ENCODE measurements around the gene CPSF4L. TPM values are rescaled to one million over a fixed set of nuclear protein-coding genes. Genes with fewer than 3 reads are reported as not detected.
"Not testable (repeated sequence)": the region's sequence is repeated elsewhere in the genome, so short reads cannot be mapped to it uniquely, and the experiment has no call there.

Gene CPSF4L
- polyA plus RNA-seq, 4 donors, result 0.08 TPM; not detected in 3

DNA sequence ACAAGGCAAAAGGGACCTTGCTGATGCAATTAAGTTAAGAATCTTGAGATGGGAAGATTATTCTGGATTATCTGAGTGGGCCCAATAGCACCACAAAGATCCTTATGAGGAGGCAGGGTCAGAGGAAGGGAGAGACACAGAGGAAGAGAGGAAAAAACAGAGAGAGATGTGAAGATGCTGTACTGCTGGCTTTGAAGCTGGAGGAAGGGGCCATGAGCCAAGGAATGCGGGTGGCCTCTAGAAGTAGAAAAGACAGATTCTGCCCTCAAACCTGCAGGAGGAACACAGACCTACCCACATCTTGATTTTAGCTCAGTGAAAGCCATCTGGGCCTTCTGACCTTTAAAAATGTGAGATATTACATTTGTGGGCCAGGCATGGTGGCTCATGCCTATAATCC lies 8.1 kb upstream of the CPSF4L start:
- DNase-seq (ENCODE audit: low read depth in 4 of 4, low spot score in 2 of 4), result no peak

DNA sequence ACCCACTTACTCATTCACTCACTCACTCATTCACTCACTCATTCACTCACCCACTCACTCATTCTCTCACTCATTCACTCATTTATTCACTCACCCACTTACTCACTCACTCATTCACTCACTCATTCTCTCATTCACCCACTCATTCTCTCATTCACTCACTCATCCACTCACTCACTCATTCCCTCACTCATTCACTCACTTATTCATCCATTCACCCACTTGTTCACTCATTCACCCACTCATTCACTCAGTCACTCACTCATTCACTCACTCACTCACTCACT lies 7.6 kb upstream of the CPSF4L start:
- no peak for DNase-seq (ENCODE audit: low read depth in 4 of 4, low spot score in 2 of 4)

DNA sequence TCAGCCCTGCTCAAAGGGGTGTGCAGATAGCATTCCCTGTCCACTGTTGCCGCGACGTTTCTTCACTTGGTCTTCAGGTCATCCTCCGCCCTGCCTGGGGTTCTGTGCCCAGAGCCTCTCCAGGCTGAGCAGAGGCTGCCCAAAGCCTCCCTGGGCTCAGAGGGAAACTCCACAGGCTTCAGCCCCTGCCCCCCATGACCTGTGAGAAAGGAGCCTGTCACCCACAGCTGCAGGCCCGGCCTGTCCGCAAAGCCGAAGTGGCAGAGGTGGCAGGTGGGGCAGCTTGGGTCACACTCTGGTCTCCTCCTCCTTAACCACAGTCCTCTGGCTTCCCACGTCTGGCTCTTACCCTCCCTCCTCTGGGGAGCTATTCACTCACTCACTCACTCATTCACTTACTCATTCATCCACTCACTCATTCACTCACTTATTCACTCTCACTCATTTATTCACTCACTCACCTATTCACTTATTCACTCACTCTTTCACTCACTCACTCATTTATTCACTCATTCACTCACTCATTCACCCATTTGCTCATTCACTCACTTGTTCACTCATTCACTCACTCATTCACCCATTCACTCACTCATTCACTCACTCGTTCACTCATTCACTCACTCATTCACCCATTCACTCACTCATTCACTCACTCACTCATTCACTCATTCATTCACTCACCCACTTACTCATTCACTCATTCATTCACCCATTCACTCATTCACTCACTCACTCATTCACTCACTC lies 7.1 kb upstream of the CPSF4L start:
- DNase-seq (ENCODE audit: low read depth in 4 of 4, low spot score in 2 of 4), result no peak

DNA sequence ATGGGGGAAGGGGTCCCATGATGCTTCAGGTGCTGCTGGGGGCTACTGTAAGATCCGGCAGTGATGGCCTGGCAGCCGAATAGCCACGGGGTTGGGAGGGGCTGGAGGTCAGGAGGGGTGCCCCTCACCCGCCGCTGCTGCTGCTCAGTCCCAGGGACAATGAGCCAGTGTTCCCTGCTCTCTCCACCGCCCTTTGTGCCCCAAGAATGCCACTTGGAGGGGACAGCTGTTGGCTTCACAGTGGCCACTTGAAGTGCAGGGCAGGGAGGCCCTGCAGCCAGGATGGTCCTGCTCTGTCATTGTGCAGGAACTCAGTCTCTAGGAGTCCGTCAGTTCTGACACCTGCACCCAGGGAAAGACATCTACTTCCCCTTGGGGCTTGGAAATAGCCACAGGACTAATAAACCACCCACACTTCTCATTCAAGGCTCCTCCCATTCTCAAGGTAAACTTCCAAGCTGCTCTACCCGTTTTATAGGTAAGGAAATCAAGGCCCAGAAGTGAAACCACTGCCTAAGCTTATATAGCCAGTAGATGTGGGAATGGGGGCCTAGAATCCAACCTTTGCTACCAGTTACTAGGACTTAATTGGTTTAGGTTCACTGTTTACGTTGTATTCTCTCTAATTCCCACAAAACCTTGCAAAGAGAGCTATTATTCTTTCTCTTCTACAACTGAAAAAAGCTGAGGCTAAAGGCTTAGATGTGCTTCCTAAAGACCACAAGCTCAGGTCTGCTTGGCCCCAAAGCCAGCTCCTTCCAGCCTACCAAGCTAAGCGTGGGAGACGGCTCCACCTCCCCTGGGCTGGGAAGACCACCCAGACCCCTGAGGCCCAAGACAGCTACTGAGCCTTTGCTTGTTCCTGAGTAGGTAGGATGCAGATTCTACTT lies 6.2 kb upstream of the CPSF4L start:
- no peak for DNase-seq (ENCODE audit: low read depth in 4 of 4, low spot score in 2 of 4)

DNA sequence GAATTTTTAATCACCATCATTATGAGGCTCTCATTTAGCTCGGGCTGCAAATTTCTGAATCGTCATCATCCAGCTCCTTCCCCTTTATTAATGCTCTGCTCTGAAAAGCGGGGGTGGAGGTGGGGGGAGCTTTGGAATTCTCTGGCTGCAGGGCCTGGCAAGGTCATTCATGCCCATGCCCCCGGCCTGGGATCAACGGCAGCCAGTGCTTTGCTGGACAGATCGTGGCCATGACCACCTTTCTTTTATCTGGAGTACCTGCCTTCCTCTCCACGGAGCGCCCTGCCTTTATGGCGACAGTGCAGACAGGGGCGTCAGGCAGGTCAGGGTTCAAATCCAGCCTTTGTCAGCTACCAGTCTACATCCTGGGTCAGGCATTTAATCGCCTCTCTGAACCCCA lies 5.1 kb upstream of the CPSF4L start:
- DNase-seq (ENCODE audit: low read depth in 4 of 4, low spot score in 2 of 4), result no peak

DNA sequence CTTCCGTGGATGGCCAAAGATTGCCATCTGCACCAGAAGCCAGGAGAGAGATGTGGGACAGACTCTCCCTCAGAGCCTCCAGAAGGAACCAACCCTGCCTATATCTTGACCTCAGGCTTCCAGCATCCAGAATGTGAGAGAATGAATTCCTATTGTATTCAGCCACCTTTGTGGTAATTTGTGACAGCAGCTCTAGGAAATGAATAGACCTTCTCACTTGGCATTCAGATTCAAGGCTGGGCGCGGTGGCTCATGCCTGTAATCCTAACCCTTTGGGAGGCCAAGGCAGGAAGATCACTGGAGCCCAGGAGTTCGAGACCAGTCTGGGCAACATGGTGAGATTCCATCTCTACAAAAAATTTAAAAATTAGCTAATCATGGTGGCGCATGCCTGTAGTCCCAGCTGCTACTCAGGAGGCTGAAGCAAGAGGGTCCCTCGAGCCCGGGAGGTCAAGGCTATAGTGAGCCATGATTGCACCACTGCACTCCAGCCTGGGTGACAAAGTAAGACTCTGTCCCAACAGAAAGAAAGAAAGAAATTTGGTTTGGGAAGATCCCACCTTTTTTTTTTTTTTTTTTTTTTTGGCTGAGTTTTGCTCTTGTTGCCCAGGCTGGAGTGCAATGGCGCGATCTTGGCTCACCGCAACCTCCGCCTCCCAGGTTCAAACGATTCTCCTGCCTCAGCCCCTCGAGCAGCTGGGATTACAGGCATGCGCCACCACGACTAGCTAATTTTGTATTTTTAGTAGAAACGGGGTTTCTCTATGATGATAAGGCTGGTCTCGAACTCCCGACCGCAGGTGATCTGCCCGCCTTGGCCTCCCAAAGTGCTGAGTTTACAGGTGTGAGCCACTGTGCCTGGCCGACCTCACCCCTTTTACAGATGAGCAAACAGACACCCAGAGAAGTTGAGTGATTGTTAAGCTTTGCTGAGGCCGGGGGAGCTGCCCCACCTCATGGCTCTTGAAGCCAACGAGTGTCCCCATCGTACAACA lies 4.3 kb upstream of the CPSF4L start:
- no peak for DNase-seq (ENCODE audit: low read depth in 4 of 4, low spot score in 2 of 4)

DNA sequence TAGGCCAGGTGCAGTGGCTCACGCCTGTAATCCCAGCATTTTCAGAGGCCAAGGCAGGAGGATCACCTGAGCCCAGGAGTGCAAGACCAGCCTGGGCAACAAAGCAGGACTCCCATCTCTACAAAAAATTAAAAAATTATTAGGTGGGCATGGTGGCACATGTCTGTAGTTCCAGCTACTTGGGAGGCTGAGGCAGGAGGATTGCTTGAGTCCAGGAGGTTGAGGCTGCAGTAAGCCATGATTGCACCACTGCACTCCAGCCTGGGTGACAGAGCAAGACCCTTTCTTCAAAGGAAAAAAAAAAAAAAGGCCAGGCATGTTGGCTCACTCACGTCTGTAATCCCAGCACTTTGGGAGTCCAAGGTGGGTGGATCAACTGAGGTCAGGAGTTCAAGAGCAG lies 2.8 kb upstream of the CPSF4L start:
- not testable (repeated sequence) for DNase-seq (ENCODE audit: low read depth in 4 of 4, low spot score in 2 of 4)

DNA sequence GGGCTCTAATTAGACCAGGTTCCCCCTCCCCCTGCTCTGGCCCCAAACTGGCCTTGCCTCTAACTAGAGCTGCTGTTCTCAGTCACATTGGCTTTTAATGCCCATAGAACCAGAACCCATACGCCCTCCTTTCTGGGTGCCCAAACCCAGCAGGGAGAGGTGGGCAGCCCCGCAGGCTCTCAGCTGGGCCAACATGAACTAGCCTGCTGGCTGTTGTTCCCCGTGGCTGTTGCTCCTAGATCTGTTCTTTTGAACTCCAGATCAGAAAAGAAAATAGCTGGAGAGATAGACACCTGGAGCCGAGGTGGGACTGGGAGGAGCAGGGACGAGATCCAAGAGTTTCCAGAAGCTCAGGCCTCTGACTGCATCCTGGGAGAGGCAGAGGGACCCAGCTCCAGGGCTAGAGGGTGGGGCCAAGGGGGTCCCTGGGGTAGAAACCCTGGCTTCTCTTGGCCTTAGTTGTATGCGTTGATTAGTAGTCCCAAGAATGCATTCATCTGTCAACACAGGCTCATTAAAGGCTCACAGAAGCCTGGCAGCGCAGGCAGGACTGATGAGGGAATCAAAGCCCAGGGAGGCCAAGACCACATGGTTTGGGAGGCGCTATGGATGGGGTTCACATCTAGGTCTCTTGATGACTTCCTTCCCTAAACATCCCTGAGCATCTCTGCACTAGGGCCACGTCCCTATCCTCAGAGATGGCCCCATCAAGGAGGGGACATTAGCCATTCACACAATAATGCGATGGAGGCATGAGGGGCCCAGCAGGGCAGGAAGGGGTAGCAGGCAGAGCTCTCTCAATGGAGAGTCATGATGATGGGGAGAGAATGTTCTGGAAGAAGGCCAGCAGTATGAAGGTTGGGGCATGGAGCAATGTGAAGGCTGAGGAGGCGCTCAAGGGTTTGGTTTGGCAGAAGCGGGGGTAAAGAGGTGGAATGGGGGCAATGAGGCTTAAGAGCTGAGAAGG lies 1.3 kb upstream of the CPSF4L start:
- DNase-seq (ENCODE audit: low read depth in 4 of 4, low spot score in 2 of 4), result no peak

DNA sequence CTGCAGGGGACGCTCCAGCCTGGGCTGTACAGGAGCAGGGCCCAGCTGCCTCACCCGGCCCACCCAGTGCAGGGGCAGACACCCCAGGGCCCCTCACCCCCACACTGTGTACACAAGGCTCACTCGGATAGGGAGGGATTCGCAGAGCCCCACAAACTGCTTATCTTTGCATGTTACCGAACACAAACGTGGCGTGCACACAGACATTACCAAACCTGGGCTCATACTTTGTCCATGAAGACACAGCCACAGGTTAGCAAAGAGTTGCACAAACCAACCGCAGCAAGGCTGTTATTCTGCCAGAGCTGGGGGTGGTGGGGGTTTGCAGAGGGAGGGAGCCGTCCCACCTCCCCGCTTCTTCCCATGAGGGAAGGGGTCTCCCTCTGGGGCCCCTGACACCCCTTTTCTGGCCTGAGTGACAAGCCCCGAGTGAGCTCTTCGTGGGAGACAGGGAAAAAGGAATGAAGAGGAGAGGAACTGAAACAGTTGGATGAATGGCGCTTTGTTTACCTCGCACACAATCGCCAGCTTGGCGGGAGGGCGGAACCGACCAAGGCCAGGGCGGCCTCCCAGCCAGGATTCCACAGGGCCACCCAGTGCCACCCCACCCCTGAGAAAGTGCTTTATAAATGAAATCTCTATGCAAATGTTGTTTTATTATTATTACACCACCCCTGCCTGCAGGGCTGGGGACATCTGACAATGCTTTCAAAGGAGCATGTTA lies 434 bp upstream of the CPSF4L start:
- DNase-seq (ENCODE audit: low read depth in 4 of 4, low spot score in 2 of 4), result no peak

DNA sequence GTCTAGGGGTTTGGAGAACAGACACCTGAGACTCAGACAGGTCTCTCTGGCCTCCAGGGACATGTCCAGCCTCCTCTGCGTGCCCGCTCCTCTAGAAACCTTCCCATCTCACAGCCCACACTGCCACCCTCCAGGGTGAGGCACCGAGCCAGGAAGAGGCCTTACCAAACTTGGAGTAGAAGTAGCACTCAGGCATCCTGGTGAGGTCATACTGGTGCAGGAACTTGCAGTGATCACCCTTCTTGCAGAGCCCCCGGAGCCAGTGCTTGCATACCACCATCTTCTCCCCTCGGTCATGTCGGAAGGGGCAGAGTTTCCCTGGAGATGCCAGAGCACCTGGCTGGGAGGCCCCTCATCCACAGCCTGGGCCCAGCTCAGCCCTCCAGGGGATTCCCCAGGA lies 4.2 kb downstream of the CPSF4L start:
- no peak for DNase-seq (ENCODE audit: low read depth in 4 of 4, low spot score in 2 of 4)

DNA sequence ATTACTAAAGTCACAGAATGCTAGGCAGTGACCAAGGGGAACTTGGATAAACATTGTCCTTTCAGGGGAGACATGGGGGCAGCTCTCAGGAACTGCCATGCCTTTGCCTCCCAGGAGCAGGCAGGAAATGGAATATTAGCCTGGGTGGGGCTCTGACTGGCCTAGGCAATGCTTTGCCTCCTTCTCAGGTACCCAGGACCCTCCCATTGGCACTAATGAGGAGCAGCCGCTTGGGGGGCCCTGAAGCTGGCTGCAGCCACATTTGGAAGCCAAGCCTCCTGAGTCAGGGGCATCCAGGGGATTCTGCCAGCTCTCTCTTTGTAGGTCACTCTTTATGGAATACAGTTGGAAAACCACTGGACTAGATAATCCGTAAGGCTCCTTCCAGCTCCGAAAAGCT lies 5.5 kb downstream of the CPSF4L start:
- no peak for DNase-seq (ENCODE audit: low read depth in 4 of 4, low spot score in 2 of 4)

DNA sequence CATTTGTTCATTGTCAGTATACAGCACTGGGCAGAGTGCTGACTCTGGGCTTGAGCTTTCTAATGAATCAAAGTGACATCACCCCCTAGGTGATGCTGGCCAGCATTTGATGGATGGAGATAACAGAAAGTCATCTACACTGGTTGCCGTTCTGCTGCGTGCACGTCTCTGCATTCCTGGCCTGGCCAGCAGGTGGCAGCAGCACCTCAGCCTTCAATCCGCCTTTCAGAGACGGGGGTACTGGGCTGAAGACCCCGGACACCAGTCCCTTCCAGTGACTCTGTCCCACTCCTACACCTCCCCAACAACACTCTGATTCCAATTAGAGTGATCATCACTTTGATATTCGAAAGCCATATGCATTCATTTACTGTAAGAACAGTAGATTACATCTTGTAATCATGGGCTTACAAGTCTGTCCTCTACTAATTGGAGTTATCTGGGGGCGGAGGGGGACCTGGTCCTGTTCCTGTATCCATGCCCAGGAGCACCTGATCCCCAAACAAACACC lies 6.0 kb downstream of the CPSF4L start:
- DNase-seq (ENCODE audit: low read depth in 4 of 4, low spot score in 2 of 4), result no peak

DNA sequence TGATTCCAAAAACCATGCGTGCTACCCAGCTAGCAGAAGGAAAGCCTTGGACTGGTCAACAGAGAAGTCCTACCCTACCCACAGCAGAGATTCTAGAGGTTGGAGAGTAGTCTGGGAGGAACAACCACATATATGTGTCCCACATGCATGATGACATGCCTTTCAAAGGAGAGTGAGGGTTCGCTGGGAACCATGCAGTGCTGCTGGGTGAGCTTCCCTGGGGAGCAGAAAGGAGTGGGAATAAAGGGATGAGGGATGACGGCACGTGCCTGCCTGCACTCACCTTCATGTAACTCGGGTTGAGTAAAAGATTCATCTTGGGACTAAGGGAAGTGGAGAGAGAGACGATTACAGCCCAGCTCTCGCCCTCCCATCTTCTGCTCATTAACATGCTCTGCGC lies 9.8 kb downstream of the CPSF4L start:
- no peak for DNase-seq (ENCODE audit: low read depth in 4 of 4, low spot score in 2 of 4)

DNA sequence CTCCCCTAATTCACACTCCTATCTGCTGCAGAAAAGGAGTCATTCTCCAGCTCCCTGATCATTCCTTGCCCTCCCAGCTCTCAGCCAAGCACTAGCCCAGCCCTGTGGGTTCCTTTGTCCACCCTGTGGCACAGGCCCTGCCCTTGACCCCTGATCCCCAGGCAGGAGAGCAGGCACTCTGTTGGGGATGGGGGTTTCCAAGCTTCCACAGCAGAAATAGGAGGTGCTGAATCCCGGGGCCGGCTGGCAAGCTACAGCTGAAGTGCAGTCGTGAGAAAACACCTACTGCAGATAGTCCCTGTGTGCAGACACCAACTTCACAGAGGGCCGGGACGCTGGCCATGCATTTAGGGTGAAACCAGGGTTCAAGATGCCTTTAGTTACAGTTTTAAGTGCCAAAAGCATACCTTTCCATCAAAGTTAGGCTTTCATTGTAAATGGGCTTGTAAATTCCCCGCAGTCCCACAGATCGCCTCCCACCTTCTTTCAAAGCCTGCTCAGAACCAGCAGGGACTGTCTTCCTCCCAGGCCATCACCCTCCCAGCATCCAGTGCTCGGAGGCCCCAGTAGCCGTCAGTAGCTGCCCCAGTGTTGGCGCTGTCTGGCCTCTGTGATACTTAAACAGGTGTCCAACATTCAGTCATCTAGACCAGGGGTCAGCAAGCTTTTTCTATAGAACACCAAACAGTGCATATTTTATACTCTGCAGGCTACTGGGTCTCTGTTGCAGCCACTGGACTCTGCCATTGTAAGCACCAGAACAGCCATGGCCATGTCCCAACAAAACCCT lies 10.6 kb downstream of the CPSF4L start:
- no peak for DNase-seq (ENCODE audit: low read depth in 4 of 4, low spot score in 2 of 4)

DNA sequence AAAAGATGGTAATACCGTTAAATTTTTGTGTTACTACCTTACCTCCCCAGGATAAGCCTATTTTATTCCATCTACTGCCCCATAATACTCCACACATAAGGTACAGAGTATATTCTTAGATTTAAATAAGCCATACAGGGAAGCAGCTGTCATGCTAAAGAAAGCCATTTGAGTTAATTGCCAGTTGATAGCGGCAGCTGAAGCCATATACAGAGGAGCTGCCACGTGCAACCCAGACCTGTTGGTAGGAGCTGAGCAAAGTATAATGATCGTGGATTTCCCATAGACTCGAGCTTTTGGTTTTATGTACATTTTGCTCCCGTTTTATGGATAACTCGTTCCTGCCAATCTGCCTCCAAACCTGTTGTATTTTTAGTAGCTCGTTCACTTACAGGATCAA lies 12.0 kb downstream of the CPSF4L start:
- DNase-seq (ENCODE audit: low read depth in 4 of 4, low spot score in 2 of 4), result no peak

DNA sequence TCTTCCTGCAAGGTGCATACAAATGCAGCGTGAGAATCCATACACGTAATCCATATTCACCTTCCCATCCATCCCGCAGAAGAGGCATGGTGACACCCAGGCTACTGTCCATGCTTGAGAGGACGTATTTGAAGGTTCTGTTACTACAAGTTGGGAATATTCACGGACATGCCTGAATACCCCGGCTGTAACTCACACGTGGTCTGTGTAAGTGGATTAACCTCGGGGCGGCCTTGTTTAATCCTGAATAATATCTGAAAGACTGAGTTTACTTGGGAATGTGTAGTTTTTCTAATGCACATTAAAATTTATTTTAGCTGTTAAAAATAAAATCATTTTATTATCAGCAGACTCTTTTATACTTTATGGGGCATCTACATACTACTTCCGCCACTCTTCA lies 13.1 kb downstream of the CPSF4L start:
- DNase-seq (ENCODE audit: low read depth in 4 of 4, low spot score in 2 of 4), result no peak

DNA sequence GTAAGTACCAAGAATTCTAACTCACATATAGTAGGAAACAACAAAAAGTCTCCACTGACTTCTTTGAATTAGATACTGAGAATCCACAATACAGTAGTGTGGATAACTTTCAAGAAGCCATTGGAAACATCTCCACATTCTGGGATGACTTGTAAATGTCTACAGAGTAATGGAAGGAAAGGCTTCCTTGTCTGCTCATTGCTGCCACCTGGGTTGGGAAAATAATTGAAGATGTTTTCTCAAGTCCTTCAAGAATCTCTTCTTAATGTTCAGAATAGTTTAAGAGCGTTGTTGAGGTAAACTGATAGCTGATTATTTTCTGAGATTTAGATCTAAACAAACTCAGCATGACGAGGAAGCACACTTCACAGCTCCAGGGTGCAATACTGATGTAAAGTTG lies 14.0 kb downstream of the CPSF4L start:
- no peak for DNase-seq (ENCODE audit: low read depth in 4 of 4, low spot score in 2 of 4)

DNA sequence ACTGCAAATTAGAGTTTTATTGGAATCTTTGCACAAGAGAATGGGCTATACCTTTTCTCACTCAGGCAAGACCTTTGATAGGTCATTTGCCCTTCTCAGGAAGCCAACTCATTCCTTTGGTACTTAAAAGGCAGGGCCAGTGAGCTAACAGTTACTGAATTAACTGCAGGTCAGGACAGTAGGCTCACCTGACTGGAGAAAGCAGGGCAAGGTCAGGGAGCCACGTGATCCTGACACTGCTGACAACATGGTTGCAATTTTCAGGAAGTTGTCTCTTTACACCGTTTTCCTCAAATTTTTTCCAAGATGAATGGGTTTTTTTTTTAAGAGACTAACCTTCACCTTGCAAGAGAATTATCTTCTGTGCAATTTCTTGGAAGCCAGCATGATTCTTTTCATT lies 21.1 kb downstream of the CPSF4L start:
- no peak for DNase-seq (ENCODE audit: low read depth in 4 of 4, low spot score in 2 of 4)
